Measurements from ENCODE around the gene RPS25. TPM values are rescaled to one million over a fixed set of nuclear protein-coding genes. Genes with fewer than 3 reads are reported as not detected.

RPS25 gene
- polyA plus RNA-seq, 1 donor from 2014 or later, result 1,728 TPM

- H3K4me2 ChIP-seq (ENCODE audit: low read length), result peak overlapping the region; percentile 97
- H3F3A ChIP-seq (ENCODE audit: insufficient read depth, low read length, poor library complexity, severe bottlenecking), result no peaks in the 10 kb centered on the region
- H4K20me1 ChIP-seq (ENCODE audit: insufficient read depth), result no peaks in the 10 kb centered on the region
- no peaks in the 10 kb centered on the region for H3K9me3 ChIP-seq (ENCODE audit: low read length)
- H3K27me3 ChIP-seq (ENCODE audit: insufficient read depth, low read depth, low read length), result no peaks in the 10 kb centered on the region
- H3K9ac ChIP-seq (ENCODE audit: low read length), result no peak overlapping the region
- H3K79me2 ChIP-seq (replicated peaks; ENCODE audit: insufficient read depth, low read length), result peaks cover 9% of the 10 kb centered on the region
- H3K27ac ChIP-seq (ENCODE audit: low read length), result no peak overlapping the region
- TF ChIP-seq MXI1 (conservative IDR thresholded peaks at IDR 0.05; ENCODE audit: poor library complexity, severe bottlenecking) (no peak), CTCF (IDR thresholded peaks at IDR 0.05; ENCODE audit: poor library complexity, severe bottlenecking) (no peak), POLR2AphosphoS5 (IDR thresholded peaks at IDR 0.05) (no peak), TAF1 (IDR thresholded peaks at IDR 0.05; ENCODE audit: low read depth) (no peak), EZH2 (IDR thresholded peaks at IDR 0.05; ENCODE audit: borderline replicate concordance, insufficient read depth, low read length, poor library complexity, severe bottlenecking) (no peak), RAD21 (conservative IDR thresholded peaks at IDR 0.05) (no peak), SMC3 (conservative IDR thresholded peaks at IDR 0.05; ENCODE audit: poor library complexity) (no peak), EP300 (conservative IDR thresholded peaks at IDR 0.05; ENCODE audit: poor library complexity, severe bottlenecking) (no peak), REST (IDR thresholded peaks at IDR 0.05; ENCODE audit: borderline replicate concordance) (no peak)
- no peaks in the 10 kb centered on the region for H3K36me3 ChIP-seq (ENCODE audit: insufficient read depth, low read length)
- H3K9me2 ChIP-seq (ENCODE audit: insufficient read depth, low read length), result no peaks in the 10 kb centered on the region
- peak overlapping the region; percentile 99 for H3K4me3 ChIP-seq (ENCODE audit: low read length)
- H2AFZ ChIP-seq (ENCODE audit: low read depth, low read length), result no peak overlapping the region
These were observed 10.9 kb upstream of the RPS25 start for GRCh38 chr11:119029069-119029339.

GRCh38 chr11:119028346-119029068, 10.4 kb upstream of the RPS25 start:
- Histone ChIP-seq H3K9me3 (ENCODE audit: low read length) (no peaks in the 10 kb centered on the region), H3K27me3 (ENCODE audit: insufficient read depth, low read depth, low read length) (no peaks in the 10 kb centered on the region), H3K9me2 (ENCODE audit: insufficient read depth, low read length) (no peaks in the 10 kb centered on the region), H3K27ac (ENCODE audit: low read length) (no peak overlapping the region), H3K4me3 (ENCODE audit: low read length) (peak overlapping the region; percentile 99), H3K79me2 (replicated peaks; ENCODE audit: insufficient read depth, low read length) (peaks cover 9% of the 10 kb centered on the region), H4K20me1 (ENCODE audit: insufficient read depth) (no peaks in the 10 kb centered on the region), H2AFZ (ENCODE audit: low read depth, low read length) (no peak overlapping the region), H3K36me3 (ENCODE audit: insufficient read depth, low read length) (no peaks in the 10 kb centered on the region), H3K4me2 (ENCODE audit: low read length) (no peak overlapping the region), H3F3A (ENCODE audit: insufficient read depth, low read length, poor library complexity, severe bottlenecking) (no peaks in the 10 kb centered on the region), H3K9ac (ENCODE audit: low read length) (no peak overlapping the region)
- TF ChIP-seq EP300 (conservative IDR thresholded peaks at IDR 0.05; ENCODE audit: poor library complexity, severe bottlenecking) (no peak), MXI1 (conservative IDR thresholded peaks at IDR 0.05; ENCODE audit: poor library complexity, severe bottlenecking) (no peak), CTCF (IDR thresholded peaks at IDR 0.05; ENCODE audit: poor library complexity, severe bottlenecking) (no peak), RAD21 (conservative IDR thresholded peaks at IDR 0.05) (no peak), POLR2AphosphoS5 (IDR thresholded peaks at IDR 0.05) (no peak), REST (IDR thresholded peaks at IDR 0.05; ENCODE audit: borderline replicate concordance) (no peak), SMC3 (conservative IDR thresholded peaks at IDR 0.05; ENCODE audit: poor library complexity) (no peak), EZH2 (IDR thresholded peaks at IDR 0.05; ENCODE audit: borderline replicate concordance, insufficient read depth, low read length, poor library complexity, severe bottlenecking) (no peak), TAF1 (IDR thresholded peaks at IDR 0.05; ENCODE audit: low read depth) (no peak)

All from neural cell (in vitro differentiated cells).